KMS-11 (cell line): ENCODE data around the gene EIF4EBP2.

ENCODE experiments used
- H2AFZ ChIP-seq: fragments of 200-600 bp; sonication (generic); 2 replicates; pipeline ENCODE4 v1.6.1; 2016; ENCODE audit warnings: antibody characterized with exemption, mixed run types, low read depth
- H3K27ac ChIP-seq: fragments of 200-600 bp; sonication (generic); 2 replicates; pipeline ENCODE4 v1.6.1; 2016; ENCODE audit warnings: mild to moderate bottlenecking, mixed run types
- H3K27me3 ChIP-seq: fragments of 200-600 bp; sonication (generic); 2 replicates; pipeline ENCODE4 v1.6.1; 2017; ENCODE audit warnings: mild to moderate bottlenecking, low read depth, mixed run types, moderate library complexity; ENCODE audit not compliant: insufficient read depth
- H3K36me3 ChIP-seq: fragments of 200-600 bp; sonication (generic); 2 replicates; pipeline ENCODE4 v1.6.1; 2017; ENCODE audit warnings: mild to moderate bottlenecking, mixed run types; ENCODE audit not compliant: insufficient read depth
- H3K4me1 ChIP-seq: fragments of 200-600 bp; sonication (generic); 2 replicates; pipeline ENCODE4 v1.6.1; 2016; ENCODE audit warnings: mild to moderate bottlenecking, low read depth, mixed run types; ENCODE audit not compliant: poor library complexity, severe bottlenecking
- H3K4me2 ChIP-seq: fragments of 200-600 bp; sonication (generic); 2 replicates; pipeline ENCODE4 v1.7.0; 2016; ENCODE audit warnings: mild to moderate bottlenecking, mixed run types
- H3K4me3 ChIP-seq: fragments of 200-600 bp; sonication (generic); IDR thresholded peaks from 2 replicates; pipeline ENCODE4 v1.6.1; 2017; ENCODE audit warnings: low read depth, low read length, mixed read lengths; ENCODE audit not compliant: insufficient read depth
- H3K79me2 ChIP-seq: fragments of 200-600 bp; sonication (generic); 2 replicates; pipeline ENCODE4 v1.6.1; 2016; ENCODE audit warnings: low read depth, mixed run types; ENCODE audit not compliant: insufficient read depth
- H3K9ac ChIP-seq: fragments of 200-600 bp; sonication (generic); 2 replicates; pipeline ENCODE4 v1.6.1; 2016; ENCODE audit warnings: mild to moderate bottlenecking, mixed run types
- H4K20me1 ChIP-seq: fragments of 200-600 bp; sonication (generic); 2 replicates; pipeline ENCODE4 v1.6.1; 2016; ENCODE audit warnings: mild to moderate bottlenecking, mixed run types; ENCODE audit not compliant: insufficient read depth
- TF ChIP-seq, protein P1 (sequence below): fragments of 200-600 bp; sonication (generic); conservative IDR thresholded peaks from 2 replicates; pipeline ENCODE4 v1.6.1; 2017; ENCODE audit warnings: low read depth, mild to moderate bottlenecking, antibody characterized with exemption, low read length, moderate library complexity, mixed read lengths

EIF4EBP2 gene

DNA sequence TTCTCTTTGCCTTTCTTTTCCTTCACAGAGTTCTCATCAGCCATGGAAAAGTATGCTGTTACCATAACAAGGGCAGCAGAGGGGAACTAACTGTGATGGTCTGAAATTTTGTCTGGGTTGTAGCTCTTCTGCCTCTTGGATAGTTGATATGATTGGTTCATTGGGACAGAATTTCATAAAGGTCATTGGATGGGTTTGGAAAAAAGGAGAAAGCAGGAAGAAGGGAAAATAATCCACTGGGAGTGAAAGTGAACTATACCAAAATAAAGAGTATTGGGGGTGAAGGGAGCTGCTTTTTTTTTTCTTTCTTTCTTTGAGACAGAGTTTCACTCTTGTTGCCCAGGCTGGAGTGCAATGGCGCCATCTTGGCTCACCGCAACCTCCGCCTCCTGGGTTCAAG lies 5.8 kb downstream of the EIF4EBP2 start:
- TF ChIP-seq, protein P1, sequence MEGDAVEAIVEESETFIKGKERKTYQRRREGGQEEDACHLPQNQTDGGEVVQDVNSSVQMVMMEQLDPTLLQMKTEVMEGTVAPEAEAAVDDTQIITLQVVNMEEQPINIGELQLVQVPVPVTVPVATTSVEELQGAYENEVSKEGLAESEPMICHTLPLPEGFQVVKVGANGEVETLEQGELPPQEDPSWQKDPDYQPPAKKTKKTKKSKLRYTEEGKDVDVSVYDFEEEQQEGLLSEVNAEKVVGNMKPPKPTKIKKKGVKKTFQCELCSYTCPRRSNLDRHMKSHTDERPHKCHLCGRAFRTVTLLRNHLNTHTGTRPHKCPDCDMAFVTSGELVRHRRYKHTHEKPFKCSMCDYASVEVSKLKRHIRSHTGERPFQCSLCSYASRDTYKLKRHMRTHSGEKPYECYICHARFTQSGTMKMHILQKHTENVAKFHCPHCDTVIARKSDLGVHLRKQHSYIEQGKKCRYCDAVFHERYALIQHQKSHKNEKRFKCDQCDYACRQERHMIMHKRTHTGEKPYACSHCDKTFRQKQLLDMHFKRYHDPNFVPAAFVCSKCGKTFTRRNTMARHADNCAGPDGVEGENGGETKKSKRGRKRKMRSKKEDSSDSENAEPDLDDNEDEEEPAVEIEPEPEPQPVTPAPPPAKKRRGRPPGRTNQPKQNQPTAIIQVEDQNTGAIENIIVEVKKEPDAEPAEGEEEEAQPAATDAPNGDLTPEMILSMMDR, result no peak
- no peak overlapping the region for H3K27ac ChIP-seq
- H3K4me3 ChIP-seq, result no peak overlapping the region
- H2AFZ ChIP-seq, result no peak overlapping the region
- no peak overlapping the region for H3K4me2 ChIP-seq
- peaks cover 11% of the 10 kb centered on the region for H4K20me1 ChIP-seq
- peaks cover 38% of the 10 kb centered on the region for H3K4me1 ChIP-seq
- H3K79me2 ChIP-seq, result peaks cover 47% of the 10 kb centered on the region
- H3K27me3 ChIP-seq, result no peaks in the 10 kb centered on the region
- H3K36me3 ChIP-seq, result no peaks in the 10 kb centered on the region
- H3K9ac ChIP-seq, result no peak overlapping the region

DNA sequence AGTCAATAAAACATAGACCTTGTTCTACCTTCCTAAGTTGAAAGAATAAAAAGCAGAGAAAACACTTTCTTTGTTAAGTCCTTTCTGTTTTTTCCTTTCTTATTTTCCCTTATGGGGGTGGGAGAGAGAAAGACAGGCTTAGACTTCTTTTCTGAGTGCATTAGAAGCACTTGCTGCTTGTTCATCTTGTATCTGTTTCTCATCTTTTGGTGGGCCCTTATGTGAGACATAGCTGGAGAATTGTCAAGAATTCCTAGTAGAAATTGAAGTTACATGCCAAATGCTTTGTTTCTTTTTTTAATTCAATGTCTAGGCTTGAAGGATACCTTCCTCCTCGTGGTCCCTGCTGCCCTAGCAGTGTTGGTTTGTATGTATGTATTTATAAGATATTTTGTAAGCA lies 6.7 kb downstream of the EIF4EBP2 start:
- TF ChIP-seq, protein P1, result no peak
- H3K4me1 ChIP-seq, result peaks cover 36% of the 10 kb centered on the region
- peaks cover 9% of the 10 kb centered on the region for H4K20me1 ChIP-seq
- H3K4me3 ChIP-seq, result no peak overlapping the region
- no peak overlapping the region for H2AFZ ChIP-seq
- no peaks in the 10 kb centered on the region for H3K36me3 ChIP-seq
- no peak overlapping the region for H3K9ac ChIP-seq
- H3K79me2 ChIP-seq, result peaks cover 39% of the 10 kb centered on the region
- H3K27me3 ChIP-seq, result no peaks in the 10 kb centered on the region
- H3K27ac ChIP-seq, result no peak overlapping the region
- H3K4me2 ChIP-seq, result no peak overlapping the region

DNA sequence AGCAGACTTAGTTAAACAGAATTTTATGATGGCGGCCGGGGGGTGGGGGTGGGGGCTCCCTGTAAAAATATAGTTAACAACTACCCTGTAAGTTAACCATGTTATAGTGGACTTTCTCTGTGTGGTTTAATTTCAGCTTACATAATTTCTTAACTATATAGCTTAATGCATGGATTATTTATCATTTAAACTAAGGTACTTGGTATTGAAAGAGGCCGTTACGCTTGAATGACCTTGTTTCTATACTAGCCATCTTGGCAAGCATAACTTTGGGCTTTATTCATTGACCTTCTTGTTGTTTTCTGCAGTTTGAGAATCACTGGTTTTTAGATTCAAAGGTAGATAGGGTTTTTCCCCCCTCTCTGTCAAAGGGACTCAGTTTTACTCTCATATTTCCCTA lies 8.4 kb downstream of the EIF4EBP2 start:
- Histone ChIP-seq H3K36me3 (no peaks in the 10 kb centered on the region), H3K4me1 (peaks cover 40% of the 10 kb centered on the region), H4K20me1 (no peaks in the 10 kb centered on the region)

DNA sequence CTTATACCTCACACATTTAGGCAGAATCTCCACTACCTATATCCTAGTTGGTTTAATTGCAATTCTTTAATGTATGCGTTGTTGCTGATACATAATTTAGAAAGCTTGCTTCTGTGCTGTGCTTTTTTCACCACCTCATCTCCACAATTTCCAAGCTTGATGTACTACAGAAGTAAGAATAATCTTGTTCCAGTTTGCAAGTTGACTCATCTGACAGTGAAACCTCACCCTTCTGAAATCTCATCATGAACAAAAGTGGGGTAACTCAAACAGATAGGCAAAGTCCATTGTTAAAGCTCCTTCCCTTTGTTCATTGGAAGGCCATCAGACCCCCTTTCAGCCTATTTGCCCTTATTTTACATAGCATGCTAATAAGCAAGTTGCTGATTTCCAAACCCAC lies 13.6 kb downstream of the EIF4EBP2 start:
- Histone ChIP-seq H3K4me3 (no peak overlapping the region), H3K27me3 (no peaks in the 10 kb centered on the region), H3K79me2 (peaks cover 15% of the 10 kb centered on the region; the same call in 1 of the 2 replicates), H2AFZ (no peak overlapping the region), H3K27ac (no peak overlapping the region), H3K4me2 (no peak overlapping the region), H3K9ac (no peak overlapping the region), H4K20me1 (no peaks in the 10 kb centered on the region), H3K4me1 (peaks cover 20% of the 10 kb centered on the region), H3K36me3 (no peaks in the 10 kb centered on the region)
- TF ChIP-seq, protein P1, result no peak

More for the DNA sequence above, 8.4 kb downstream of the EIF4EBP2 start:
- Histone ChIP-seq H3K4me3 (no peak overlapping the region), H3K4me2 (no peak overlapping the region), H3K79me2 (peaks cover 25% of the 10 kb centered on the region; the same call in 1 of the 2 replicates), H3K9ac (no peak overlapping the region), H3K27ac (no peak overlapping the region), H3K27me3 (no peaks in the 10 kb centered on the region), H2AFZ (no peak overlapping the region)
- TF ChIP-seq, protein P1, result no peak
